ENCODE measurements around the gene MYO1D.

- TF ChIP-seq CTCF (conservative IDR thresholded peaks at IDR 0.05; ENCODE audit: low read length) (no peak), EZH2phosphoT487 (IDR thresholded peaks at IDR 0.05; ENCODE audit: borderline replicate concordance, low read depth, low read length) (no peak)
Observed at GRCh38 chr17:32515677-32516383, 361.1 kb downstream of the MYO1D start.
